ENCODE measurements around the gene TICRR. TPM values are rescaled to one million over a fixed set of nuclear protein-coding genes. Genes with fewer than 3 reads are reported as not detected.
A peak's percentile ranks its signal among the peaks of the same experiment; 100 is the strongest.

TICRR gene
- total and polyA plus RNA-seq, 4 experiments from 2014 or later: 0.07 to 0.14 (median 0.12) TPM; not detected in 1

DNA sequence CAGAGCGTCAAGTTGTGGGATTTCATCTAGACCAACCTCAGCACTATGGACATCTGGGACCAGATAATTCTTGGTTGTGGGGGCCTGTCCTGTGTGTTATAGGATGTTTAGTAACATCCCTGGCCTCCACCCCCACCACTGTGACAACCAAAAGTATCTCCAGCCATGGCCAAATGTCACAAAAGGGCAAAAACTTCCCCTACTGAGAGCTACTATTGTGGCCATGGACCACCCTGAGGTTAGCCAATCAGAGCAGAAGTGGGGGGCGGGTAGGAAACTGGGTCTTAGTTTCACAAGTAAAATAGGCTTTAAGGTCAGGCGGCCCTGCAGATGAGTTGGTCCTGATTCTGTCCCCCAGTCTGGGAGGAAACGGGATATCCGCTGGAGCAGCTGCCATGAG, 54.6 kb downstream of the TICRR start:
- no peaks in the 10 kb centered on the region for H3K4me1 ChIP-seq (ENCODE audit: insufficient read depth, low read length)
- no peaks in the 10 kb centered on the region for H3K36me3 ChIP-seq (ENCODE audit: insufficient read depth, low read length)
- POLR2A ChIA-PET (ENCODE audit: partially characterized antibody): no interaction called here
- H3K9me3 ChIP-seq (ENCODE audit: control insufficient read depth in 1 of 2, low read length in 2 of 2): no peaks in the 10 kb centered on the region
- CTCF ChIA-PET (ENCODE audit: partially characterized antibody): no interaction called here
- Mint-ChIP-seq H3K27ac (peak overlapping the region in 1 of 7 donors; percentile 51), H3K27me3 (peaks cover 0 to 2% of the 10 kb centered on the region in 2 donors), H3K4me3 (no peak overlapping the region), H3K4me1 (no peaks in the 10 kb centered on the region), H3K9me3 (no peaks in the 10 kb centered on the region), H3K36me3 (no peaks in the 10 kb centered on the region)
- intact Hi-C loops (cut with micrococcal nuclease): no loop called here
- no peaks in the 10 kb centered on the region for H3K27me3 ChIP-seq (ENCODE audit: insufficient read depth, low read length)
- no peak overlapping the region for H3K4me3 ChIP-seq (ENCODE audit: low read length in 2 of 2)
- DNase-seq: no peak
- H3K27ac ChIP-seq (ENCODE audit: low read depth, low read length): no peak overlapping the region

DNA sequence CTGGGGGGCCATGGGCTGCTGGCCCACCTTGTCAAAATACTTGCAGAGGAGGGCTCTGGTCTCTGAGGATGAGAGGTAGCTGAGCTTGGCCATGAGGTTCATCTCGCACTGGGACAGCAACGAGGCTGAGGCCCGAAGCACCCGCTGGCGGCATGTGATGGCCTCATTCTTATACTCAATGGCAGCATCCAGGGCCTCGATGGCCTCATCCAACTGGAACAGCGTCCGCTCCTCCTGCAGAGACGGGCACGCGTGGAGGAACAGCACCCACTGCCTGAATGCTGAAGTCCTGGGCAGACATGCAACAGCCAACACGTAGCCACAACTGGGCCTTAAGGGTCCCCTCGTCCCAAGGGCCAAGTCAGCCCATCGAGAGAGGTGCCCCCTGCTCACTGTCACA, 55.0 kb downstream of the TICRR start:
- Mint-ChIP-seq H3K27ac (no peak overlapping the region), H3K4me3 (no peak overlapping the region), H3K9me3 (peaks cover 0 to under 1% (median 0%) of the 10 kb centered on the region in 8 donors), H3K36me3 (no peaks in the 10 kb centered on the region), H3K27me3 (peaks cover 0 to 2% of the 10 kb centered on the region in 2 donors), H3K4me1 (no peaks in the 10 kb centered on the region)
- DNase-seq: no peak
- Histone ChIP-seq H3K27ac (ENCODE audit: low read depth, low read length) (no peak overlapping the region), H3K4me1 (ENCODE audit: insufficient read depth, low read length) (no peaks in the 10 kb centered on the region), H3K36me3 (ENCODE audit: insufficient read depth, low read length) (no peaks in the 10 kb centered on the region), H3K27me3 (ENCODE audit: insufficient read depth, low read length) (no peaks in the 10 kb centered on the region), H3K4me3 (ENCODE audit: low read length in 2 of 2) (no peak overlapping the region), H3K9me3 (ENCODE audit: control insufficient read depth in 1 of 2, low read length in 2 of 2) (no peaks in the 10 kb centered on the region)
- CTCF ChIA-PET (ENCODE audit: partially characterized antibody): no interaction called here
- intact Hi-C loops (cut with micrococcal nuclease): no loop called here
- POLR2A ChIA-PET (ENCODE audit: partially characterized antibody): no interaction called here

- no peak overlapping the region for H3K4me3 ChIP-seq (ENCODE audit: low read length in 2 of 2)
- CTCF ChIA-PET (ENCODE audit: partially characterized antibody): no interaction called here
Measured at GRCh38 chr15:89630974-89631901, 56.0 kb downstream of the TICRR start.

DNA sequence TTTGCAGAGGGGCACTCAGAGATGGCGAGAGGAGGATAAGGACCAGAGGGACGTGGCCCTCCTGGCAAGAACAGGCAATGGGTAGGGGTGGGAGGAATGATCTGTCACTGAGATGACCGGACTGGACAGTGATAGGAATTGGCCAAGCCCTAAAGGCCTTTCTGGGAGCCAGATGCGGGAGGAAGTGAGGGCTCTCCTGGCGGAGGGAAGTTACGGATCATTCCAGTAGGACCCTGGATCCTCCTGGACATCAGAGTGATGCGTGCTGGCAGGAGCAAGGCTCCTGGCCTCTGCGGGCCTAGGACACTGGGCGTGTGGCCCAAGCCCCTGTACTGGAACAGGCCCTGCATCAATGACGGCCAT, 56.6 kb downstream of the TICRR start:
- DNase-seq: no peak
- POLR2A ChIA-PET (ENCODE audit: partially characterized antibody): no interaction called here
- no peak overlapping the region for H3K27ac Mint-ChIP-seq

More at GRCh38 chr15:89630974-89631901, 56.0 kb downstream of the TICRR start:
- H3K4me1 ChIP-seq (ENCODE audit: insufficient read depth, low read length): no peaks in the 10 kb centered on the region
- no peaks in the 10 kb centered on the region for H3K9me3 ChIP-seq (ENCODE audit: control insufficient read depth in 1 of 2, low read length in 2 of 2)
- peak overlapping the region in 1 of 7 donors; percentile 25 for H3K27ac Mint-ChIP-seq
- intact Hi-C loops (cut with micrococcal nuclease): no loop called here
- H3K27ac ChIP-seq (ENCODE audit: low read depth, low read length): no peak overlapping the region
- no peaks in the 10 kb centered on the region for H3K4me1 Mint-ChIP-seq
- peaks cover 0 to 2% of the 10 kb centered on the region in 2 donors for H3K27me3 Mint-ChIP-seq
- no peak for DNase-seq
- no peaks in the 10 kb centered on the region for H3K36me3 Mint-ChIP-seq
- no peaks in the 10 kb centered on the region for H3K36me3 ChIP-seq (ENCODE audit: insufficient read depth, low read length)
- H3K4me3 Mint-ChIP-seq: no peak overlapping the region
- POLR2A ChIA-PET (ENCODE audit: partially characterized antibody): no interaction called here
- H3K9me3 Mint-ChIP-seq: peaks cover 0 to 2% (median 0%) of the 10 kb centered on the region in 8 donors
- no peaks in the 10 kb centered on the region for H3K27me3 ChIP-seq (ENCODE audit: insufficient read depth, low read length)

GRCh38 chr15:89632563-89633430, 57.5 kb downstream of the TICRR start:
- H3K27ac Mint-ChIP-seq: no peak overlapping the region
- H3K4me3 Mint-ChIP-seq: no peak overlapping the region
- no peaks in the 10 kb centered on the region for H3K36me3 ChIP-seq (ENCODE audit: insufficient read depth, low read length)
- DNase-seq: no peak
- H3K4me3 ChIP-seq (ENCODE audit: low read length in 2 of 2): no peak overlapping the region
- no peaks in the 10 kb centered on the region for H3K36me3 Mint-ChIP-seq
- peaks cover 0 to 2% (median 0%) of the 10 kb centered on the region in 8 donors for H3K9me3 Mint-ChIP-seq
- peaks cover 0 to 2% of the 10 kb centered on the region in 2 donors for H3K27me3 Mint-ChIP-seq
- no peaks in the 10 kb centered on the region for H3K27me3 ChIP-seq (ENCODE audit: insufficient read depth, low read length)
- no peaks in the 10 kb centered on the region for H3K4me1 ChIP-seq (ENCODE audit: insufficient read depth, low read length)
- H3K9me3 ChIP-seq (ENCODE audit: control insufficient read depth in 1 of 2, low read length in 2 of 2): no peaks in the 10 kb centered on the region
- no peak overlapping the region for H3K27ac ChIP-seq (ENCODE audit: low read depth, low read length)
- ChIA-PET POLR2A (ENCODE audit: partially characterized antibody) (no interaction called here), CTCF (ENCODE audit: partially characterized antibody) (interaction anchor here (0.7 kb wide), 1 partner anchor 19 kb away, joined by 3 read pairs; no protein-coding TSS in a partner anchor)
- H3K4me1 Mint-ChIP-seq: no peaks in the 10 kb centered on the region
- intact Hi-C loops (cut with micrococcal nuclease): no loop called here

More for the DNA sequence above, 56.6 kb downstream of the TICRR start:
- H3K4me3 Mint-ChIP-seq: no peak overlapping the region
- Histone ChIP-seq H3K27ac (ENCODE audit: low read depth, low read length) (no peak overlapping the region), H3K9me3 (ENCODE audit: control insufficient read depth in 1 of 2, low read length in 2 of 2) (no peaks in the 10 kb centered on the region), H3K36me3 (ENCODE audit: insufficient read depth, low read length) (no peaks in the 10 kb centered on the region), H3K4me3 (ENCODE audit: low read length in 2 of 2) (no peak overlapping the region), H3K4me1 (ENCODE audit: insufficient read depth, low read length) (no peaks in the 10 kb centered on the region), H3K27me3 (ENCODE audit: insufficient read depth, low read length) (no peaks in the 10 kb centered on the region)
- no peaks in the 10 kb centered on the region for H3K36me3 Mint-ChIP-seq
- H3K4me1 Mint-ChIP-seq: no peaks in the 10 kb centered on the region
- CTCF ChIA-PET (ENCODE audit: partially characterized antibody): interaction anchor here (0.7 kb wide), 1 partner anchor 20 kb away, joined by 3 read pairs; no protein-coding TSS in a partner anchor
- H3K9me3 Mint-ChIP-seq: peaks cover 0 to 2% (median 0%) of the 10 kb centered on the region in 8 donors
- intact Hi-C loops (cut with micrococcal nuclease): no loop called here
- peaks cover 0 to 2% of the 10 kb centered on the region in 2 donors for H3K27me3 Mint-ChIP-seq

GRCh38 chr15:89633585-89633984, 58.3 kb downstream of the TICRR start:
- Mint-ChIP-seq H3K27me3 (peaks cover 0 to 2% of the 10 kb centered on the region in 2 donors), H3K36me3 (no peaks in the 10 kb centered on the region), H3K27ac (no peak overlapping the region), H3K9me3 (peaks cover 0 to 2% (median 0%) of the 10 kb centered on the region in 8 donors), H3K4me1 (no peaks in the 10 kb centered on the region), H3K4me3 (no peak overlapping the region)
- CTCF ChIA-PET (ENCODE audit: partially characterized antibody): no interaction called here
- Histone ChIP-seq H3K4me3 (ENCODE audit: low read length in 2 of 2) (no peak overlapping the region), H3K27ac (ENCODE audit: low read depth, low read length) (no peak overlapping the region), H3K4me1 (ENCODE audit: insufficient read depth, low read length) (no peaks in the 10 kb centered on the region), H3K27me3 (ENCODE audit: insufficient read depth, low read length) (no peaks in the 10 kb centered on the region), H3K36me3 (ENCODE audit: insufficient read depth, low read length) (no peaks in the 10 kb centered on the region), H3K9me3 (ENCODE audit: control insufficient read depth in 1 of 2, low read length in 2 of 2) (no peaks in the 10 kb centered on the region)
- POLR2A ChIA-PET (ENCODE audit: partially characterized antibody): no interaction called here
- no peak for DNase-seq
- intact Hi-C loops (cut with micrococcal nuclease): no loop called here

DNA sequence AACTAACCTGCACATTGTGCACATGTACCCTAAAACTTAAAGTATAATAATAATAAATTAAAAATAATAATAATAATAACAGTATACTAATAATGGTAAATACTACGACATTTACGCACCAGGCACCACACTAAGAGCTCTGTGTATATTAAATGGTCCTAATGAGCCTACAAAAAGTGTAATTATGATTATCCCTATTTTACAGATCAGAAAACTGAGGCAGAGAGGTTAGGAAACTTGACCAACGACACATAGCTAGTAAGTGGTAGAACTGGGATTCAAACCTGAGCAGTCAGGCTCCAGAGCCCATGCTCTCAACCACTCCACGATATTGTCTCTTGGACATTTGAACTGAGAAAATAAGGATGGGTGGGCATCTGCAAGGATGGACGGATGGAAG, 65.0 kb downstream of the TICRR start:
- no peak for DNase-seq
- no peak overlapping the region for H3K4me3 ChIP-seq (ENCODE audit: low read length in 2 of 2)
- no peaks in the 10 kb centered on the region for H3K4me1 Mint-ChIP-seq
- no peak overlapping the region for H3K4me3 Mint-ChIP-seq
- intact Hi-C loops (cut with micrococcal nuclease): no loop called here
- no peak overlapping the region for H3K27ac ChIP-seq (ENCODE audit: low read depth, low read length)
- H3K27me3 ChIP-seq (ENCODE audit: insufficient read depth, low read length): no peaks in the 10 kb centered on the region
- no peak overlapping the region for H3K27ac Mint-ChIP-seq
- no peaks in the 10 kb centered on the region for H3K4me1 ChIP-seq (ENCODE audit: insufficient read depth, low read length)
- CTCF ChIA-PET (ENCODE audit: partially characterized antibody): interaction anchor here (0.6 kb wide), 1 partner anchor 1687 kb away, joined by 3 read pairs; no protein-coding TSS in a partner anchor
- no peaks in the 10 kb centered on the region for H3K9me3 ChIP-seq (ENCODE audit: control insufficient read depth in 1 of 2, low read length in 2 of 2)
- no peaks in the 10 kb centered on the region for H3K27me3 Mint-ChIP-seq
- H3K36me3 ChIP-seq (ENCODE audit: insufficient read depth, low read length): no peaks in the 10 kb centered on the region
- H3K36me3 Mint-ChIP-seq: no peaks in the 10 kb centered on the region
- POLR2A ChIA-PET (ENCODE audit: partially characterized antibody): no interaction called here
- H3K9me3 Mint-ChIP-seq: peaks cover 0 to 2% (median 0%) of the 10 kb centered on the region in 8 donors
